NK-92 (cell line): ENCODE measurements around the gene CEP135.
"Not testable (repeated sequence)": the region's sequence is repeated elsewhere in the genome, so short reads cannot be mapped to it uniquely, and the experiment has no call there.

ENCODE experiments used
- DNase-seq: peaks from one replicate; lab custom pipeline; 2025; ENCODE audit not compliant: unreplicated experiment; lab: John Stamatoyannopoulos, UW

CEP135 gene

DNA sequence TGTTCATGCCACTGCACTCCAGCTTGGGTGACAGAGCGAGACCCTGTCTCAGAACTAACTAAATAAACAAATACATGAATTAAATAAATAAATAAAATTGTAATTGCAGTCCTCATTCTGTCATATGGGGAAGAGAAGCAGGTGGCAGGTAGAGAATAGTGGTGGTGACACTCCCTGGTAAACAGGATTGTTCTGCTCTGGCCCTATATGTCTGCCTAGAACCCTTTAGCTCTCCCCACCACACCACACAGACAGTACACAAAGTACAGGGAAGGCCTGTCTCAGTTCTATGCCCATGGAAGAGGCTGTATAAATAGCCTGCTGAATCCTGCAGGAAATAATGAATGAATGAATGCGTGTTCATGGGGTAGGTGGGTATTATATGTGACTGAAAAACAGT lies 117.7 kb downstream of the CEP135 start:
- no peak for DNase-seq

DNA sequence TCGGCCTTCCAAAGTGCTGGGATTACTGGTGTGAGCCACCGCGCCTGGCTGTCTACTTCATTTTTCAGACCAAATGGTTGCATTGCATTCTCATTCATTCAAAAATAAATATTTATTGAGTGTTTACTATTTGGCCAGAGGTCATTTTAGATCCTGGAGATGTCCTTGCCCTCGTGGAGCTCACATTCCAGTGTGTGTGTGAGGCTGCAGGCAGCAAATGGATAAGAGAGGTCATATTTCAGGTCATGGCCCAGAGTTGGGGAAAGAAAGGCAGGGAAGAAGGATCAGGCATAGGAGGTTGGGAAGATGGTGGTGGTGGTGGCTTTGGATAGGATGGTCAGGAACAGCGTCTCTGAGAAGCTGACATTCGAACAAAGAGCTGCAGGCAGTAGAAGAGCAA lies 119.1 kb downstream of the CEP135 start:
- no peak for DNase-seq

DNA sequence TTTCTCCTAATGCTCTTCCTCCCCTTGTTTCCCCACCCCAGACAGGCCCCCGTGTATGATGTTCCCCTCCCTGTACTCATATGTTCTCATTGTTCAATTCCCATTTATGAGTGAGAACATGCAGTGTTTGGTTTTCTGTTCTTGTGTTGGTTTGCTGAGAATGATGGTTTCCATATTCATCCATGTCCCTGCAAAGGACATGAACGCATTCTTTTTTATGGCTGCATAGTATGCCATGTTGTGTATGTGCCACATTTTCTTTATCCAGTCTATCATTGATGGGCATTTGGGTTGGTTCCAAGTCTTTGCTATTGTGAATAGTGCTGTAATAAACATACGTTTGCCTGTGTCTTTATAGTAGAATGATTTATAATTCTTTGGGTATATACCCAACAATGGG lies 124.0 kb downstream of the CEP135 start:
- not testable (repeated sequence) for DNase-seq

DNA sequence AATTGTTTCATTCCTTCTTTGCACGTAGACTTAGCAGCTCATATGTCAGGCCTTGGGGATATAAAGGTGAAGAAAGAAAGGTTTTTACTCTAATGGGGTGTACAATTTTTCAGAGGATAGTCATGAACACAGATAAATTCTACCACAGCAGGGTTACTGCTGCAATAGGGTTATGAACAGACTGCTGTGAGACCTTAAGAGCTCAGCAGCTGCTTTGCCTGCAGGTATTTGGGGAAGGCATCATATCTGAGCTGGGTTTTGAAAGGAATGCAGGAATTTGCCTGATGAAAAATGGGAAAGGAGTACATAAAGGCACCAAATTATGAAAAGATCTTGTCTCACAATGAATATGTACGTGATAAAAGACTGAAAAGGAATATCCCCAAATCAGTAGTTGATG lies 128.9 kb downstream of the CEP135 start:
- DNase-seq: no peak

DNA sequence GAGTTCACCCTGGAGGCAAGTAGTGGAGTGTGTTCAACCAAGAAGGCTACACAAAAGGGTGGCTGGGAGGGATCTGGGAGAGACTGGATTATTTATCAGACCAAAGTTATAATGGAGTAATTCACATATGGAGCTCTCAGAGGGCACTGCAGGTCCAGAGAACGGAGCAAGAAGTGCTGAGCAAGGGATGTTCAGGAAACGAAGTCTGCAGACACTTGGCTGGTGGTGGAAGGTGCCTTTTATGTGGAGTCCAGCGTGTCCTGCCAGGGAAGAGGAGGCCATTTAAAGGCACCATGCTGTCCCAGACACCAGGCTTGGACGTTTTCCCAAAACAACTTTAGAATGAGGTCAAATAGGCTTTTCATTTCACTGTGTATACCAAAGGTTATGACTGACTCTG lies 130.1 kb downstream of the CEP135 start:
- no peak for DNase-seq

DNA sequence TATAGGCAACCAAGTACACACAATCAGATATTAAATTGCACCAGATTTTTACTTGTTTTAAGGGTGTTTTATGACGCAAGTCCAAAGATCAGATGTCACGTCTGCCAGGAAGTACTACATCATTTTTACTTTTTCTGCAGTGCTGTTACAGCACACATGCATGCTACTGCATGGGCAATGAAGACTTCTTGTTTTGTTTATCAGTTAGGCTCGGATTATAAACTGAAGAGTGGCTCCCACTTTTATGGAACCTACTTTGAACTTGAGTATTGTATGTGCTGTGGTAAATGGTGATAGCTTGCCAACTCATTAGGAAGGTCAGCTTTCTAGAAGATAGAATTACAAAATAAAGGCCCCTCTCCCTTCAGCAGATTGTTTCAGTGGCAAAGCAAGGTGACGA lies 131.6 kb downstream of the CEP135 start:
- no peak for DNase-seq

DNA sequence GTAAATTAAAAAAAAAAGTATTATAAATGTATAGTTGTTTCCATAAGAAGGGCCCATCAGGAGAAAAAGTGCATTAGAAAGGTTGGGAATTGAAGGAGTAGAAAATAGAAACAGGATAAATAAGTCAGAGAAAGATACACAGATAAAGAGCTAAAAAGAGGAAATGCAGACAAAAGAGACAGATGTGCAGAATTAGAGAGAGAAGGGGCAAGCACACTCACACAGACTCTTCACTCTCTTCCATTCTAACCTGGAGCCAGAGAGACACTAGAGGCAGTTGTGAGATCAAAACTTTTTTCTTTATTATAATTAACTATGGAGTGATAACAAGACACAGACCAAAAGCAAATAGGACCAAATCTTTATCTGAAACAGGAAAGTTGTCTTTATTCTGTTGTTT lies 134.1 kb downstream of the CEP135 start:
- DNase-seq: no peak
